Neural progenitor cell (in vitro differentiated cells): ENCODE data around the gene DYSF.

Experiments used
- EZH2 ChIP-seq: fragments of 200-600 bp; sonication (generic); IDR thresholded peaks from 2 replicates; pipeline ENCODE4 v1.6.1; 2017; ENCODE audit warnings: antibody characterized with exemption, mild to moderate bottlenecking, moderate library complexity
- EZH2phosphoT487 ChIP-seq: fragments of 200-600 bp; sonication (generic); IDR thresholded peaks from 2 replicates; pipeline ENCODE4 v1.6.1; 2017; ENCODE audit warnings: antibody characterized with exemption
- TF ChIP-seq, protein P1 (sequence below): fragments of 200-600 bp; sonication (generic); IDR thresholded peaks from 2 replicates; pipeline ENCODE4 v1.5.1; 2017; ENCODE audit warnings: antibody characterized with exemption, mild to moderate bottlenecking

DNA sequence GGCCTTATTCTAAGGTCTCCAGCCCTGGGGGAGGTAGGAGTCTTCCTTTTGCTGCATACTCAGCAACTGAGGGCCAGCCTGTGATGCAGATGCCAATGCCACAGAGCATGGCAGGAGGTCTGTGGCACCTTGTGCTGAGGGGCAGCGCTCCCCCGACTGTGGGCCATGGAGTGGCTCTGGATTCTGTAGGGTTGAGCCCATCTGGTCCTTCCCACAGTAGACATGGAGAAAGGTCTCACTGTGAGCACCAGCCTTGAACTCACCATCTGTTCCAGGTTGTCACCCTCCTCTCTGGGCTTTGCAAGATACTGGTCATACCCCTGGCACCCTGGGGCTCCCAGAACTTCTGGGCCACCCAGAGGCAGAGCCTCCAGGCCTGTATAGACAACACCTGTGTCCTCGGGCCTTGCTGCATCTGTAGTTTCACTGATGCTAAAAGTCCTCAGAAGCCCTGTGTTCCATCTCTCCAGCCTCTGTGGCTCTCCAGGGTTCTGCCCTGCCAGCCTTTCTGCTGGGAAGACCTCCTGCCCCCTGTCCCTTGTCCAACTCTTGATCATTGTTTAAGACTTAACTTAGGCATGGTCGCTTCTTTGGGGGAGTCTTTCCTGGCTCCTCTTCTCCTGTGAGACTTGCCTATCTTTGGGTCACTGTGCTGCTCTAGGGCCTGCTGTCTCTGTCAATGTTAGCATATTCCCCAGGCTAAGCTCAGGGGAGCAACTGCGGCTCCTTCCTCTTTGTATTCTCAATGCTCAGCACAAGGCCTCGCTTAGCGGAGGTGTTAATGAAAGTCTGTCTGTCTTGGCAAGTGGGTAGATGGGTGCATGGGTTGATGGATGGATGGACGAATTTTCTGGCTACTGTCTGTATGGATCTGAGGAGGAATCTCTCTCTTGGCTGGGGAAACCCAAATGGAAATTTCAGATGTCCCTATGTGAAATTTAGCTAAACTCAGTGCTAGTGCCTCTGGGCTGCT lies 160.9 kb downstream of the DYSF start:
- TF ChIP-seq, protein P1, sequence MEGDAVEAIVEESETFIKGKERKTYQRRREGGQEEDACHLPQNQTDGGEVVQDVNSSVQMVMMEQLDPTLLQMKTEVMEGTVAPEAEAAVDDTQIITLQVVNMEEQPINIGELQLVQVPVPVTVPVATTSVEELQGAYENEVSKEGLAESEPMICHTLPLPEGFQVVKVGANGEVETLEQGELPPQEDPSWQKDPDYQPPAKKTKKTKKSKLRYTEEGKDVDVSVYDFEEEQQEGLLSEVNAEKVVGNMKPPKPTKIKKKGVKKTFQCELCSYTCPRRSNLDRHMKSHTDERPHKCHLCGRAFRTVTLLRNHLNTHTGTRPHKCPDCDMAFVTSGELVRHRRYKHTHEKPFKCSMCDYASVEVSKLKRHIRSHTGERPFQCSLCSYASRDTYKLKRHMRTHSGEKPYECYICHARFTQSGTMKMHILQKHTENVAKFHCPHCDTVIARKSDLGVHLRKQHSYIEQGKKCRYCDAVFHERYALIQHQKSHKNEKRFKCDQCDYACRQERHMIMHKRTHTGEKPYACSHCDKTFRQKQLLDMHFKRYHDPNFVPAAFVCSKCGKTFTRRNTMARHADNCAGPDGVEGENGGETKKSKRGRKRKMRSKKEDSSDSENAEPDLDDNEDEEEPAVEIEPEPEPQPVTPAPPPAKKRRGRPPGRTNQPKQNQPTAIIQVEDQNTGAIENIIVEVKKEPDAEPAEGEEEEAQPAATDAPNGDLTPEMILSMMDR, result no peak
- no peak for TF ChIP-seq EZH2
- TF ChIP-seq EZH2phosphoT487, result no peak
